PC-9 (cell line): ENCODE measurements around the gene IP6K3.

ENCODE experiments used
- CTCF ChIP-seq: fragments of 200-600 bp; sonication (generic); conservative IDR thresholded peaks from 2 replicates; pipeline ENCODE4 v1.6.1; 2017; ENCODE audit warnings: mixed run types, antibody characterized with exemption, mild to moderate bottlenecking, moderate library complexity
- EZH2 ChIP-seq: fragments of 200-600 bp; sonication (generic); IDR thresholded peaks from 2 replicates; pipeline ENCODE4 v1.8.0; 2017; ENCODE audit warnings: antibody characterized with exemption, low read depth

- no peak for TF ChIP-seq CTCF
- TF ChIP-seq EZH2 = no peak
Observed at GRCh38 chr6:33750244-33750991, 3.7 kb upstream of the IP6K3 start.
